ENCODE measurements around the gene SCN3B.

The SCN3B gene

GRCh38 chr11:123594921-123595320 is 59.5 kb downstream of the SCN3B start:
- no peak for TF ChIP-seq CTCF (IDR thresholded peaks at IDR 0.05)

- TF ChIP-seq CTCF (IDR thresholded peaks at IDR 0.05), result no peak
Observed at GRCh38 chr11:123594188-123594901, 60.1 kb downstream of the SCN3B start.

- no peak for TF ChIP-seq CTCF (IDR thresholded peaks at IDR 0.05)
Observed at GRCh38 chr11:123593570-123593969, 60.9 kb downstream of the SCN3B start.

- TF ChIP-seq CTCF (IDR thresholded peaks at IDR 0.05), result no peak
Observed at GRCh38 chr11:123590296-123590912, 64.0 kb downstream of the SCN3B start.

- no peak for TF ChIP-seq CTCF (IDR thresholded peaks at IDR 0.05)
Observed at GRCh38 chr11:123588864-123589262, 65.6 kb downstream of the SCN3B start.

GRCh38 chr11:123588117-123588863 is 66.1 kb downstream of the SCN3B start:
- no peak for TF ChIP-seq CTCF (IDR thresholded peaks at IDR 0.05)

GRCh38 chr11:123587559-123587958 is 66.9 kb downstream of the SCN3B start:
- no peak for TF ChIP-seq CTCF (IDR thresholded peaks at IDR 0.05)
